Fibroblast of lung (primary cell): ENCODE data around the gene RCBTB1. TPM values are rescaled to one million over a fixed set of nuclear protein-coding genes. Genes with fewer than 3 reads are reported as not detected.

ENCODE experiments used
- DNase-seq, 2 donors: peaks; one replicate each; pipeline versions ENCODE4 v3.0.0 to v3.0.0-alpha.2; 2010; ENCODE audit warnings: low read depth in 2 of 2
- H2AFZ ChIP-seq: 2 replicates; pipeline ENCODE4 v1.5.1; 2012; ENCODE audit warnings: low read length, control low read depth, inconsistent platforms
- H3K27ac ChIP-seq: 2 replicates; pipeline ENCODE4 v1.5.1; 2011; ENCODE audit warnings: low read length, control low read depth; ENCODE audit not compliant: insufficient read depth
- H3K27me3 ChIP-seq: 2 replicates; pipeline ENCODE4 v1.5.1; 2011; ENCODE audit warnings: mild to moderate bottlenecking, low read length; ENCODE audit not compliant: control insufficient read depth, insufficient read depth
- H3K36me3 ChIP-seq: 2 replicates; pipeline ENCODE4 v1.5.1; 2011; ENCODE audit warnings: low read length; ENCODE audit not compliant: control insufficient read depth, insufficient read depth
- H3K4me1 ChIP-seq: 2 replicates; pipeline ENCODE4 v1.5.1; 2011; ENCODE audit warnings: low read length; ENCODE audit not compliant: control insufficient read depth, insufficient read depth; ENCODE audit errors: extremely low read depth
- H3K4me2 ChIP-seq: 2 replicates; pipeline ENCODE4 v1.5.1; 2011; ENCODE audit warnings: low read length, control low read depth; ENCODE audit not compliant: insufficient read depth; ENCODE audit errors: extremely low read depth
- H3K4me3 ChIP-seq, 4 experiments: fragments of 200-600 bp in 1 of 4; sonication (generic) in 1 of 4; replicated peaks in 1 of 4; 2 replicates each; pipeline ENCODE4 v1.5.1; 2011 to 2016; ENCODE audit warnings: low read length in 4 of 4, low read depth in 3 of 4, mild to moderate bottlenecking in 3 of 4, control low read depth in 2 of 4, inconsistent platforms in 1 of 4, mixed read lengths in 1 of 4; ENCODE audit not compliant: insufficient read depth in 1 of 4; ENCODE audit errors: control extremely low read depth in 1 of 4
- H3K79me2 ChIP-seq: 2 replicates; pipeline ENCODE4 v1.5.1; 2012; ENCODE audit warnings: mild to moderate bottlenecking, low read length, inconsistent platforms; ENCODE audit not compliant: control insufficient read depth, insufficient read depth
- H3K9ac ChIP-seq: 2 replicates; pipeline ENCODE4 v1.5.1; 2011; ENCODE audit warnings: mild to moderate bottlenecking, low read length, control low read depth; ENCODE audit not compliant: insufficient read depth
- H3K9me3 ChIP-seq: 2 replicates; pipeline ENCODE4 v1.5.1; 2012; ENCODE audit warnings: low read depth, low read length; ENCODE audit not compliant: control insufficient read depth, insufficient read depth
- H4K20me1 ChIP-seq: 2 replicates; pipeline ENCODE4 v1.5.1; 2011; ENCODE audit warnings: low read length; ENCODE audit not compliant: control insufficient read depth, insufficient read depth; ENCODE audit errors: extremely low read depth
- EZH2 ChIP-seq: IDR thresholded peaks from 2 replicates; pipeline ENCODE4 v1.5.1; 2012; ENCODE audit warnings: low read length, control low read depth, mild to moderate bottlenecking; ENCODE audit errors: missing control alignments
- polyA minus RNA-seq: library from RNA; depleted of rRNA, polyadenylated mRNA; stranded (reverse); fragments of >200 nt; gene quantifications from 2 replicates; pipeline ENCODE4 v1.2.3, GENCODE V29; 2011; ENCODE audit warnings: low replicate concordance
- polyA plus RNA-seq, 2 donors: library from polyadenylated mRNA; depleted of rRNA in 1 of 2; stranded (reverse) in 1 of 2; unstranded in 1 of 2; fragments of >200 nt; gene quantifications; 2 replicates each; pipeline ENCODE4 v1.2.1, GENCODE V29; 2011 to 2012; ENCODE audit warnings: missing spikeins in 1 of 2
- total RNA-seq: library from RNA; depleted of rRNA; stranded (reverse); fragments of >200 nt; gene quantifications from 2 replicates; pipeline ENCODE4 v1.2.1, GENCODE V29; 2014
- TF ChIP-seq, protein P1 (sequence below), 2 donors: IDR thresholded peaks in 1 of 2; conservative IDR thresholded peaks in 1 of 2; 1 replicate in 1 of 2; 2 replicates in 1 of 2; pipeline ENCODE4 v1.5.1; 2011 to 2012; ENCODE audit warnings: low read length in 2 of 2, control low read depth in 1 of 2, inconsistent platforms in 1 of 2, low read depth in 1 of 2, mild to moderate bottlenecking in 1 of 2

The RCBTB1 gene
- total RNA-seq (29.8 and 42.6 TPM in 2 replicates), polyA plus RNA-seq (22.7 and 22.8 TPM in 2 replicates), polyA minus RNA-seq (7.9 and 9.8 TPM in 2 replicates)
- polyA plus RNA-seq (2012) = 14.8 and 15.2 TPM in 2 replicates

DNA sequence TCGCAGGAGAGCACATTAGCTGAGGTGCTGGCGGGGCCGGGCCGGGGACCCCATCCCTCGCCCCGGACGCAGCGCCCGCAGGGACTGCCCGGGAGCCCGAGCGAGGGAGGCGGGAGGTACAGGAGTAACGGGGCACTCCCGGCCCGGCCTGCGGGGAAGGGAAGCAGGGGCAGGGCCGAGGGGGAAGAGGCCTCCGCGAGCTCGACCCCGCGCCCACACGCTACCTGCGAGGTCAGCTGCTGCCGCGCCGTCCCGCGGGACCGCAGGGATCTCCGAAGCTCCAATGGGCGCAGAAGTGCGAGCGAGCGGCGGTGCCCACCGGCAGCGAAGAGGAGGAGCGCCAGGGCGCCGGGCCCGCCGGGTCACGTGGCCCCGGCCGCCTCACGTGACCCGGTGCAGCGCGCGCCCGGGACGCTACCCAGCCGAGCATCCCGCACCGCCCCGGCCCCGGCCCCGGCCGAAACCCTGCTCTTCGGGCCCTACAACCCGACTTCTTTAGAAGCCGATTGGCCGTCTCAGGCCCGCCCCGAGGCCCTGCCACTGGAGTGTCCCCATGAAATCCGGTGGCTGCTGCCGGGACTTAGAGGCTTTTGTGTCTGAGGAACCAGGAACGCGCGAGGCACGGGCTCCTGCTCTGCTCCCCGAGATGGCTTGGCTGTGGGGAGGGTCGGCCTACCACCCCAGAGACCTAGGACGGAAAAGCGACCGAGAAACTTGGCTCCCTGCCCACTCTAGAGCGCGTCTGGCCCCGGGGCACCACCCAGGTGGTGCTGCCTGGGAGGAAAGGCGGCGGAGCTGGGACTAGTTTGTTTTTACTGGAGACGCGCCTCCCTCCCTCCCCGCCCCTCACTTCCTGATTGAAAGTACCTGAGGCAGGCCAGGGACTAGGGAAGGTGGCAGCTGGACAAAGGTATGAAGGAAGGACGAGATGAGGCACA, at the start of gene RCBTB1:
RCBTB1 (minus strand) TSS at position 339 of the 938 bp plus-strand sequence. CDS start 18,279 bp downstream, outside the sequence.
- Histone ChIP-seq H2AFZ (peak within 1 kb of the TSS; percentile 90), H3K27me3 (no peaks in the 10 kb centered on the region), H3K4me2 (peak within 1 kb of the TSS; percentile 94), H3K9ac (peak within 1 kb of the TSS; percentile 81), H3K36me3 (no peaks in the 10 kb centered on the region), H3K4me3 (peak within 1 kb of the TSS; percentile 56 to 89 (median 80)), H4K20me1 (no peaks in the 10 kb centered on the region), H3K4me1 (peaks cover 6% of the 10 kb centered on the region), H3K79me2 (peaks cover 16% of the 10 kb centered on the region), H3K9me3 (no peaks in the 10 kb centered on the region), H3K27ac (peak within 1 kb of the TSS; percentile 58)
- DNase-seq = peak; percentile 58 to 63
- TF ChIP-seq EZH2 = no peak
- TF ChIP-seq, protein P1, sequence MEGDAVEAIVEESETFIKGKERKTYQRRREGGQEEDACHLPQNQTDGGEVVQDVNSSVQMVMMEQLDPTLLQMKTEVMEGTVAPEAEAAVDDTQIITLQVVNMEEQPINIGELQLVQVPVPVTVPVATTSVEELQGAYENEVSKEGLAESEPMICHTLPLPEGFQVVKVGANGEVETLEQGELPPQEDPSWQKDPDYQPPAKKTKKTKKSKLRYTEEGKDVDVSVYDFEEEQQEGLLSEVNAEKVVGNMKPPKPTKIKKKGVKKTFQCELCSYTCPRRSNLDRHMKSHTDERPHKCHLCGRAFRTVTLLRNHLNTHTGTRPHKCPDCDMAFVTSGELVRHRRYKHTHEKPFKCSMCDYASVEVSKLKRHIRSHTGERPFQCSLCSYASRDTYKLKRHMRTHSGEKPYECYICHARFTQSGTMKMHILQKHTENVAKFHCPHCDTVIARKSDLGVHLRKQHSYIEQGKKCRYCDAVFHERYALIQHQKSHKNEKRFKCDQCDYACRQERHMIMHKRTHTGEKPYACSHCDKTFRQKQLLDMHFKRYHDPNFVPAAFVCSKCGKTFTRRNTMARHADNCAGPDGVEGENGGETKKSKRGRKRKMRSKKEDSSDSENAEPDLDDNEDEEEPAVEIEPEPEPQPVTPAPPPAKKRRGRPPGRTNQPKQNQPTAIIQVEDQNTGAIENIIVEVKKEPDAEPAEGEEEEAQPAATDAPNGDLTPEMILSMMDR (conservative IDR thresholded peaks at IDR 0.05 in 1 of 2, IDR thresholded peaks at IDR 0.05 in 1 of 2; ENCODE audit: low read depth in 1 of 2, low read length in 2 of 2) = no peak

DNA sequence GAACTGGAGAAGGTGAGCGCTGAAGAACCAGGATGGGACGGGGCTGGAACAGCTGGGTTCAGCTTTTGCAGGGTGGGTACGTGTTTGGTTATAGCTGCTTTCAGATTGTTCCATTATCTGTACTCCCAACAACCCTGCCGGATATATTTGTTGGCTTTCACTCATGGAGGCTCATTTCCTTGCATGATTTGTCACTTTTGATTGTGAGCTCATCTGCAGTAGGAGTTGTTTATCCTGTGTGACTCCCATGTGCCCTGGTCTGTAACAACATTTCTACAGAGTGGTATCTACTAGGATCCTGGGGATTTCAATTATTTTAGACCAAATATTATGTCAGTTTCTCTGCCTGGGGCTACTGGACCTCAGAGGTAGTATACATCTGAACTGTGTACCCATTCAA, 48.4 kb upstream of the RCBTB1 start:
- no peaks in the 10 kb centered on the region for H3K4me1 ChIP-seq
- no peak overlapping the region for H2AFZ ChIP-seq
- no peaks in the 10 kb centered on the region for H3K36me3 ChIP-seq
- TF ChIP-seq, protein P1 (conservative IDR thresholded peaks at IDR 0.05 in 1 of 2, IDR thresholded peaks at IDR 0.05 in 1 of 2; ENCODE audit: low read depth in 1 of 2, low read length in 2 of 2) = no peak
- no peak for TF ChIP-seq EZH2
- H3K4me2 ChIP-seq = no peak overlapping the region
- H3K9ac ChIP-seq = no peak overlapping the region
- no peaks in the 10 kb centered on the region for H3K79me2 ChIP-seq
- DNase-seq = no peak
- no peak overlapping the region for H3K27ac ChIP-seq
- no peaks in the 10 kb centered on the region for H4K20me1 ChIP-seq
- no peaks in the 10 kb centered on the region for H3K27me3 ChIP-seq
- H3K9me3 ChIP-seq = no peaks in the 10 kb centered on the region
- no peak overlapping the region for H3K4me3 ChIP-seq

DNA sequence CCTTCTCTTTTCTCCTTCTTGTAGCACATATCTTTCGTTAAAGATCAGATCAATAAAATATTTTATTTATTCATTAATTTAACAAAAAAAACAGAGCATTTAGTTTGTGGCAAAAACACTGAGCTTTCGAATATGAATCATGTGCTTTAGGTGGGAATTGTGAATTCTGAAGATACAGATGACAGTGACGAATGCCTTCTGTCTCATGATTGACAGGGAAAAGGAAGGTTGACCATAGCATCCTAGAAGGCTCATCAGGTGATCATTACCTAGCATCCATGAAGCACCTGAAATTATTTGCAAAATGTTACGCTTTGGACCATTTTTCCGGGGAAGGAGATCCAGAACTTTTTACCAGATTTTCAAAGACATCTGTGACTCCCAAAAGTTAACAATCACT, 46.8 kb upstream of the RCBTB1 start:
- Histone ChIP-seq H3K27me3 (no peaks in the 10 kb centered on the region), H2AFZ (no peak overlapping the region), H3K36me3 (no peaks in the 10 kb centered on the region), H3K79me2 (no peaks in the 10 kb centered on the region), H3K4me2 (no peak overlapping the region), H4K20me1 (no peaks in the 10 kb centered on the region), H3K27ac (no peak overlapping the region), H3K4me3 (no peak overlapping the region), H3K9ac (no peak overlapping the region), H3K4me1 (no peaks in the 10 kb centered on the region), H3K9me3 (no peaks in the 10 kb centered on the region)
- DNase-seq = no peak
- TF ChIP-seq, protein P1 (conservative IDR thresholded peaks at IDR 0.05 in 1 of 2, IDR thresholded peaks at IDR 0.05 in 1 of 2; ENCODE audit: low read depth in 1 of 2, low read length in 2 of 2) = no peak
- no peak for TF ChIP-seq EZH2
